ENCODE data around the gene PYDC1. TPM values are rescaled to one million over a fixed set of nuclear protein-coding genes. Genes with fewer than 3 reads are reported as not detected.

PYDC1 gene
- total and polyA plus RNA-seq, 2 of the 13 experiments (the other 11 are each of a cell fraction or from before 2014, with no cell fraction given) = not detected

DNA sequence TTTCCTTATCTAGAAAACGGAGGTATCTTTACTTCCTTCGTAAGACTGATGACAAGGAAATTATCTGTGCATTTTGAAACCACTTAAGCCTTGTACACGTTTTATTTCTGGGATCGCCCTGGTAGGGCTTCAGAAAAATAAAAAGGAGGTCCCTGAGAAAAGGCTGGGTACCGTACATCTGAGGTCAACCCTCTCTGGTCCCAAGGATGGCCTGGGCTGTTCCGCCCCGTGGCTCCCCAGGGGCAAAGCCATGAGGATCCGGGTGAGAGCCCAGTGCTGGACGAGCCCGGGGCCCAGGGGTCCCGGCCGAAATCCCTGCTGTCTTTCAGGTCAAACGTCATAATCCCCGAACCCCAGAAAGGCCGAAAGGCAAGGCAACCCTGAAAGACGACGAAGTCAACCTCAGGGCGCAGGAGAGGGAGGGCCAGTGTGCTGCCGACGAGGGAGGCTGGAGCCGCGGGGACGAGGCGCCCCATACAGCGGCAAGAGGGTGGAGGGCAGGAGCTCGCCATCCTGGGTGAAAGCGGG lies 37.7 kb downstream of the PYDC1 start (continued):
- TF ChIP-seq, protein P1, sequence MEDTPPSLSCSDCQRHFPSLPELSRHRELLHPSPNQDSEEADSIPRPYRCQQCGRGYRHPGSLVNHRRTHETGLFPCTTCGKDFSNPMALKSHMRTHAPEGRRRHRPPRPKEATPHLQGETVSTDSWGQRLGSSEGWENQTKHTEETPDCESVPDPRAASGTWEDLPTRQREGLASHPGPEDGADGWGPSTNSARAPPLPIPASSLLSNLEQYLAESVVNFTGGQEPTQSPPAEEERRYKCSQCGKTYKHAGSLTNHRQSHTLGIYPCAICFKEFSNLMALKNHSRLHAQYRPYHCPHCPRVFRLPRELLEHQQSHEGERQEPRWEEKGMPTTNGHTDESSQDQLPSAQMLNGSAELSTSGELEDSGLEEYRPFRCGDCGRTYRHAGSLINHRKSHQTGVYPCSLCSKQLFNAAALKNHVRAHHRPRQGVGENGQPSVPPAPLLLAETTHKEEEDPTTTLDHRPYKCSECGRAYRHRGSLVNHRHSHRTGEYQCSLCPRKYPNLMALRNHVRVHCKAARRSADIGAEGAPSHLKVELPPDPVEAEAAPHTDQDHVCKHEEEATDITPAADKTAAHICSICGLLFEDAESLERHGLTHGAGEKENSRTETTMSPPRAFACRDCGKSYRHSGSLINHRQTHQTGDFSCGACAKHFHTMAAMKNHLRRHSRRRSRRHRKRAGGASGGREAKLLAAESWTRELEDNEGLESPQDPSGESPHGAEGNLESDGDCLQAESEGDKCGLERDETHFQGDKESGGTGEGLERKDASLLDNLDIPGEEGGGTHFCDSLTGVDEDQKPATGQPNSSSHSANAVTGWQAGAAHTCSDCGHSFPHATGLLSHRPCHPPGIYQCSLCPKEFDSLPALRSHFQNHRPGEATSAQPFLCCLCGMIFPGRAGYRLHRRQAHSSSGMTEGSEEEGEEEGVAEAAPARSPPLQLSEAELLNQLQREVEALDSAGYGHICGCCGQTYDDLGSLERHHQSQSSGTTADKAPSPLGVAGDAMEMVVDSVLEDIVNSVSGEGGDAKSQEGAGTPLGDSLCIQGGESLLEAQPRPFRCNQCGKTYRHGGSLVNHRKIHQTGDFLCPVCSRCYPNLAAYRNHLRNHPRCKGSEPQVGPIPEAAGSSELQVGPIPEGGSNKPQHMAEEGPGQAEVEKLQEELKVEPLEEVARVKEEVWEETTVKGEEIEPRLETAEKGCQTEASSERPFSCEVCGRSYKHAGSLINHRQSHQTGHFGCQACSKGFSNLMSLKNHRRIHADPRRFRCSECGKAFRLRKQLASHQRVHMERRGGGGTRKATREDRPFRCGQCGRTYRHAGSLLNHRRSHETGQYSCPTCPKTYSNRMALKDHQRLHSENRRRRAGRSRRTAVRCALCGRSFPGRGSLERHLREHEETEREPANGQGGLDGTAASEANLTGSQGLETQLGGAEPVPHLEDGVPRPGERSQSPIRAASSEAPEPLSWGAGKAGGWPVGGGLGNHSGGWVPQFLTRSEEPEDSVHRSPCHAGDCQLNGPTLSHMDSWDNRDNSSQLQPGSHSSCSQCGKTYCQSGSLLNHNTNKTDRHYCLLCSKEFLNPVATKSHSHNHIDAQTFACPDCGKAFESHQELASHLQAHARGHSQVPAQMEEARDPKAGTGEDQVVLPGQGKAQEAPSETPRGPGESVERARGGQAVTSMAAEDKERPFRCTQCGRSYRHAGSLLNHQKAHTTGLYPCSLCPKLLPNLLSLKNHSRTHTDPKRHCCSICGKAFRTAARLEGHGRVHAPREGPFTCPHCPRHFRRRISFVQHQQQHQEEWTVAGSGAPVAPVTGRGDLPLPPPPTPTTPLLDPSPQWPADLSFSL (CRISPR knock-in tag; IDR thresholded peaks at IDR 0.05) = no peak
- TF ChIP-seq ZNF768 (CRISPR knock-in tag; IDR thresholded peaks at IDR 0.05) (peak; percentile 99), ZNF3 (CRISPR knock-in tag; IDR thresholded peaks at IDR 0.05) (0 out of 2 replicates have a peak, but pooled peaks have one; percentile 30), MEIS2 (CRISPR knock-in tag; IDR thresholded peaks at IDR 0.05) (peak; percentile 16; the same call in 1 of the 2 replicates), DMTF1 (CRISPR knock-in tag; IDR thresholded peaks at IDR 0.05) (no peak), SNAPC4 (CRISPR knock-in tag; IDR thresholded peaks at IDR 0.05) (no peak; the same call in 1 of the 2 replicates), ZFP41 (CRISPR knock-in tag; IDR thresholded peaks at IDR 0.05; ENCODE audit: borderline replicate concordance) (0 out of 2 replicates have a peak, but pooled peaks have one; percentile 7), EEA1 (CRISPR knock-in tag; IDR thresholded peaks at IDR 0.05; ENCODE audit: borderline replicate concordance) (0 out of 2 replicates have a peak, but pooled peaks have one; percentile 13), PCBP1 (IDR thresholded peaks at IDR 0.05; ENCODE audit: borderline replicate concordance, low read depth, low read length) (peak; percentile 57; the same call in 1 of the 2 replicates), RAD21 (CRISPR knock-in tag; IDR thresholded peaks at IDR 0.05) (0 out of 2 replicates have a peak, but pooled peaks have one; percentile 9), ZNF567 (CRISPR knock-in tag; IDR thresholded peaks at IDR 0.05; ENCODE audit: borderline replicate concordance) (0 out of 2 replicates have a peak, but pooled peaks have one; percentile 77), ZMYM3 (CRISPR knock-in tag; IDR thresholded peaks at IDR 0.05) (peak; percentile 95), PTBP1 (IDR thresholded peaks at IDR 0.05; ENCODE audit: low read depth, low read length, poor library complexity, severe bottlenecking) (peak; percentile 23), RCOR2 (CRISPR knock-in tag; IDR thresholded peaks at IDR 0.05) (0 out of 2 replicates have a peak, but pooled peaks have one; percentile 5)

Measured in HepG2 (cell line).